HG03342 (cell line): ENCODE results near the gene SMIM13.

Experiments used
- ATAC-seq: cut with Tn5 transposase; IDR thresholded peaks from one replicate; pipeline ENCODE4 v1.9.1; 2021; ENCODE audit warnings: mild to moderate bottlenecking, moderate library complexity; ENCODE audit not compliant: unreplicated experiment

SMIM13 gene

DNA sequence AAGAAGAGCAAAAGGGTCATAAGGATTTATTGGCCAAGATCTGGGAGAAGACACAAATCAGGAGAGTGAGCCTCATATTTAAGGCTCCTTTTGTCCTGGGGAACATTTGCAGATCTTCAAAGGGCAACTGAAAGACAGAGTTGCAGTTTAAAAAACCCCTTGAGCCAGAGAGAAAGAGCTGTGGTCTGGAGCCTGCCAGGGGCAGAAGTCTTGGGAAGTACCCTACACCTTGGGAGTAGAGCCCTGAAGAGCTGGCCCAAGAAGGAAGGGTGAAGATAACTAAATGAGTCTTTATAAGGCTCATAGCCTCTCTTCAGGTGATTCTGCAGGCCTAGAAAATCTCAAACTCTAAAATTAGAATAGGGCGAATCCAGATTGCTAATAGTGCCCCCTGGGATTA, 57.9 kb downstream of the SMIM13 start:
- ATAC-seq = no peak

DNA sequence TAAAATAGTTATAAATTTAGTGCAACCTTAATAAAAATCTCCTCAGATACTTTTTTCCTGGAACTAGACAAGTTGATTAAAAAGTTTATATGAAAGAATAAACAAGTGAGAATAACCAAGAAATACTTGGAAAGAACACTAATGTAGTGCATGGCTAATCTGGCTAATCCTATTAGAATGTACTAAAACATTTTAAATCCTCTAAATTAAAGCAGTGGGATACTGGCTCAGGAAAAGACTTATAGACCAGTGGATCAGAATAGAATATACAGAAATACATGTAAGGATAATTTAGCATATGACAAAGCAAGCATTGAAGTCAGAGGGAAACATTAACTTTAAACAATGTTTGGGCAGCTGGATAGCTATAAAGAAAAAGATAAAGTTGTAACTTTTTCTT, 58.9 kb downstream of the SMIM13 start:
- ATAC-seq = no peak

DNA sequence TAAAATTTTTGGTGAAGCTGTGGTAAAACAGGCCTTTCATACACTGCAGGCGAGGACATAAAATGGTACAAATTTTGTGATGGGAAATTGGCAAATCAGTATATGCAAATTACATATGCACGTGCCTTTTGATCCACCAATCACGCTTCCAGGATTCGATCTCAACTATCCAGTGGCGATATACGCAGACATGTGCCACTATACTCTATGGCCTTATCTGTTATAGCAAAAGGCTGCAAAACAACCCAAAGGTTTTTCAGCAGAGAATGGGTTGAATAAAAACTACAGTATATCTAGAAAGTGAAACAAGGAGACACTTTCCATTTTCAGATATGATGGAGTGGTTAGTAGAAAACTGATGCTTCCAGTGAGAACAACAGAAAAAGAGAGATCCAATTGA, 59.8 kb downstream of the SMIM13 start:
- ATAC-seq = no peak

DNA sequence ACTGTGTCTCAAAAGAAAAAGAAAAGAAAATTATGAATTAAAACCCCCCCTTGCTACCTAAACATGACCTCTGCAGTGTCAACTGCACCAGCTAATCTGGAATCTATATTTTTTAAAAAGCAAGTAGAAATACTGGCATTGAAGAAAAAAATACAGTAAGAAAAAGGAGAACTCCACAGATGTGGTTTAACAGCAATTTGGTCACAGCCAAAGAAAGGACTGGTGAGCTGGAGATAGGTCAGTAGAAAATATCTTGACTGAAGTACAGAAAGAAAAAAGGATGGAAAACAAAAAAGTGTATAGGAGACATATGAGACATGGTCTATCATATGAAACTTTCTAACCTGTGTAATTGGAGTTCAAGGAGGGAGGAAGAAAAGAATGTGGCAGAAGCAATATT, 62.0 kb downstream of the SMIM13 start:
- ATAC-seq = no peak

DNA sequence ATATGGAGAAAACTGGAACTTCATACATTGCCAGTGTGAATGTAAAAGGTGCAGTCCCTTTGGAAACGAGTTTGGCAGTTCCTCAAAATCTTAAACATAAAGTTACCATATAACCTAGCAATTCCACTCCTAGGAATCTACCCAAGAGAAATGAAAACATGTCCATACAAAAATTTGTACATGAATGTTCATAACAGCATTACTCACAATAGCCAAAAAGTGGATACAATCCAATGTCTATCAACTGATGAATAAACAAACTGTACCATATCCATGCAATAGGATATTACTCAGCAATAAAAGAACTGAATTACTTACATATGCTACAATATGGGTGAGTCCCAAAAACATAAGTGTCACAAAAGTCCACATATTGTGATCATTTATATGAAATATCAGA, 66.6 kb downstream of the SMIM13 start:
- ATAC-seq = no peak

DNA sequence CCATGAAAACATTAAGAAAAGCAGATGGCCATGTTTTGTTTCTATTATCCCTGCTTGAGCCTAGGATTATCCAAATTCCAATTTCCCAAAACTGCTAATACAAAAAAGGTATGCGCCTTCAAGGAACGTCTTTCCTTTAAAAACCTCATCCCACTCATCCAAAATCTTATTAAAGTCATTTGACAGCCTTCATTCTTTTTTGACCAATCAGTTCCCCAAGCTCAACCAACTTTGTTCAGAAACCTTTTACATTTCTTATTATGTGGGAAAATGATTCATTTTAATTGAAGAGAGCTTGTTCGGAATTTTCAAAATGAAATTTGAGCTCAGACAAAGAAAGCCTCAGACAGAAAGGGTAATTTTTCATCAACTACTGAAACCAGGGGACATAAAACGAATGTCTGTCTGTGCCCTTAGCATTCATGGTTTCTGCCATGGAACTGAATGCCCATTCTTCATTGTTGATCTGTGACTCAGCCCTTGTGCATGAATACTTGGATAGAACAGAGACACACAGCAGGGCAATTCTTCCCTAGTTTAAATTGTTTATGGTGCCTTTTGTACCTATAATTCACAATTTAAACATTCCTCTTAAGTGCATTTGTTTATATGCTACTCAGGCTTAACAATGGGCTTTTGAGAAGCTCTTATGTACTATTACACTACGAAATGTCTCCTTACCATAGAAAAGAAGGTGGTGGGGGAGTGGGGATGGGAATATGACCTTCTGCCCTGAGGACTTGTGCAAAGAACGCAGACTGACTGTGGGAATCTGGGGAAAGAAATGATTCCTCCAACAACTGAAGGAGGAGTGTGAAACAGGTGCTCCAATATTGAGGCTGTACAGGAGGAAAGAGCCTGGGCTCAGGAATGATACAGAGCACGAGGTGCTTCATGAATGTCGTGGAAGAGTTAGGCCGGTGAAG, 67.7 kb downstream of the SMIM13 start:
- no peak for ATAC-seq

GRCh38 chr6:11162262-11162661, 68.6 kb downstream of the SMIM13 start:
- ATAC-seq = no peak

GRCh38 chr6:11163932-11164331, 70.3 kb downstream of the SMIM13 start:
- no peak for ATAC-seq

GRCh38 chr6:11164717-11165646, 71.3 kb downstream of the SMIM13 start:
- no peak for ATAC-seq

GRCh38 chr6:11166948-11167347, 73.3 kb downstream of the SMIM13 start:
- no peak for ATAC-seq

DNA sequence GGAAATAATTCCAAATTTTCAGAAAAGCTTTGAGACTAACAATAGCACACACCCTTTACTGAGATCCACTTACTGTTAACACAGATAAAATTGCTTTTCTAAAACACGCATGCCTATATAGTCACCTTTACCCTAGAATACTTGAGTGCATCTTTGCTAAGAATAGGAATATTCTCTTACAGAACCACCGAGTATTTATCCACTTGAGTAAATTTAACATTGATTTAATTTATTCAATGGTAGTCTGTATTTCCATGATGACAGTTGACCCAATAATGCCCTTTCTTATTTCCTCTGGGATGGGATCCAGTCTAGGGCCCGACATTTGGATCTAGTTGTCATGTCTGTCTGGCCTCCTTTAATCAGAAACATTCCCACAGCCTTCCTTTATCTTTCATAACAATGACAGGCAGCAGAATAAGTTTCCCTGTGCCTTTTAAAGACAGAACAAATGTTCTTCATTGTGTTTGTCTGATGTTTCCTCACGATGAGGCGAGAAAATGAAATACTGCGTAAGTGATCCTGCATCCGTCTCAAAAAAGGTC, 74.5 kb downstream of the SMIM13 start:
- ATAC-seq = no peak

DNA sequence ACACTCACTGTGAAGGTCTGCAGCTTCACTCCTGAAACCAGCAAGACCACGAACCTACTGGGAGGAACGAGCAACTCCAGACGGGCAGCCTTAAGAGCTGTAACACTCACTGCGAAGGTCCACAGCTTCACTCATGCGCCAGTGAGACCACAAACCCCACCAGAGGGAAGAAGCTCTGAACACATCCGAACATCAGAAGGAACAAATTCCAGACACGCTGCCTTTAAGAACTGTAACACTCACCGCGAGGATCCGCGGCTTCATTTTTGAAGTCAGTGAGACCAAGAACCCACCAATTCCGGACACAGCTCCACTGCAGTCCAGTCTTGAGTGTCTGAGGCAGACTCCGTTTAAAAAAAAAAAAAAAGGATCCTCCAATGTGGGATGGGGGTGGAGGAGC, 78.3 kb downstream of the SMIM13 start:
- no peak for ATAC-seq

- no peak for ATAC-seq
Observed at GRCh38 chr6:11172501-11173327, 79.1 kb downstream of the SMIM13 start.

- ATAC-seq = no peak
Observed at GRCh38 chr6:11174242-11174611, 80.6 kb downstream of the SMIM13 start.

- ATAC-seq = no peak
Observed at GRCh38 chr6:11177271-11177670, 83.6 kb downstream of the SMIM13 start.

- ATAC-seq = no peak
Observed at GRCh38 chr6:11179088-11179418, 85.4 kb downstream of the SMIM13 start.

- ATAC-seq = no peak
Observed at GRCh38 chr6:11179419-11180202, 86.0 kb downstream of the SMIM13 start.

GRCh38 chr6:11181478-11182136, 88.0 kb downstream of the SMIM13 start:
- ATAC-seq = no peak

DNA sequence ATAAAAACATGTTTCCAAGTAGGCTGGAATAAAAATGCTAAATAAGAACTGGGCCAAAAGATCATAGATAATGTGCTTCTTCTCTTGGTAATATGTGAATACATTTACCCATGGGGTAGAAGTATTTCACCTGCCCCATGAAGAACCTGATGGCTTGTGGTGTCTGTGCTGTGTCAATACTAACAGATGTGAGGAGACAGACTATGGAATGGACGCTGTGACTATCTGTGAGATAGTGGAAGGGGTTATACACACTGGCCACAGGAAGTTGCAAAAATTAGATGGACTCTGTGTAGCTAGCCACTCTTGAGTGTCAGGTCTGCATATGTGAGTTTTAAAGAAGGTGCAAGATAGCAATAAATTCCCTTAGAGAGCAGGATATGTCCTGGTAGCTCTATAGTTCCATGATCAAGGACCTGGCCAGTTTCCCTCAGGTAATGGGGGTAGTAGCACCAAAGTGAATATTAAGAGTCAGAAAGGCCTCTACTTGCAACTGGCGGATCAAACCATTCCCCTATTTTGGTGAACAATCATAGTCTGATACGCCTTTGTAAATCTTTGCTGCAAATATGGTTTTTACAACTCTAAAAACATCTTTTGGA, 90.2 kb downstream of the SMIM13 start:
- ATAC-seq = no peak
